Transverse colon (tissue), 4 donors: ENCODE data around the gene ZNF333. TPM values are rescaled to one million over a fixed set of nuclear protein-coding genes. Genes with fewer than 3 reads are reported as not detected.

Experiments used
- DNase-seq: peaks from one replicate; pipeline ENCODE4 v3.0.0-alpha.2; 2019
- H3K27ac ChIP-seq, 4 donors: fragments of 200-600 bp; sonication (generic); 2 replicates each; pipeline ENCODE4 v1.5.1; 2016 to 2018; ENCODE audit warnings: inconsistent platforms in 4 of 4
- H3K27me3 ChIP-seq: fragments of 200-600 bp; sonication (generic); 2 replicates; pipeline ENCODE4 v1.5.1; 2017; ENCODE audit warnings: inconsistent platforms
- H3K36me3 ChIP-seq, 4 donors: fragments of 200-600 bp; sonication (generic); 2 replicates each; pipeline ENCODE4 v1.5.1; 2017 to 2019; ENCODE audit warnings: inconsistent platforms in 4 of 4
- H3K4me1 ChIP-seq, 4 donors: fragments of 200-600 bp; sonication (generic); 2 replicates each; pipeline ENCODE4 v1.5.1; 2017 to 2020; ENCODE audit warnings: inconsistent platforms in 4 of 4
- H3K4me3 ChIP-seq, 4 donors: fragments of 200-600 bp; sonication (generic); 1 replicate in 1 of 4; 2 replicates in 3 of 4; pipeline versions ENCODE4 v1.5.1 to v1.6.1; 2017 to 2019; ENCODE audit warnings: inconsistent platforms in 4 of 4
- H3K9me3 ChIP-seq, 2 donors: fragments of 200-600 bp; sonication (generic); 2 replicates each; pipeline ENCODE4 v1.5.1; 2017 to 2019; ENCODE audit warnings: inconsistent platforms in 2 of 2
- EP300 ChIP-seq: sonication (generic); formaldehyde crosslinking; IDR thresholded peaks from one replicate; pipeline ENCODE4 v1.6.1; 2017; ENCODE audit warnings: antibody characterized with exemption, low read depth
- POLR2A ChIP-seq: fragments of 450-650 bp; IDR thresholded peaks from one replicate; pipeline ENCODE4 v1.6.1; 2016; ENCODE audit warnings: antibody characterized with exemption, mild to moderate bottlenecking, moderate library complexity
- POLR2AphosphoS5 ChIP-seq, 3 donors: sonication (generic); formaldehyde crosslinking; IDR thresholded peaks; one replicate each; pipeline ENCODE4 v1.6.1; 2016; ENCODE audit warnings: antibody characterized with exemption in 3 of 3
- WGBS, 2 donors: methylation state at CpG; one replicate each; pipeline ENCODE4 v1.1.5; 2018; ENCODE audit warnings: low coverage in 1 of 2; 5-methylcytosine and 5-hydroxymethylcytosine counted together
- in situ Hi-C, 4 donors: fragments of 200-750 bp; cut with MboI; loops; one replicate each; pipeline versions ENCODE4 v1.15.0 to v1.15.1; 2017; ENCODE audit warnings: low sequenced_read_pairs in 3 of 4, low pct_ligation_motif_present in 1 of 4, low pct_unique_long_range_greater_than_20kb in 1 of 4
- intact Hi-C: fragments of 100-400 bp; cut with DNase I; formaldehyde crosslinking; loops from one replicate; pipeline ENCODE4 v1.15.1; 2023; ENCODE audit warnings: low total_unique reads
- total RNA-seq, 4 donors: library from RNA; depleted of rRNA; stranded (reverse); fragments of >200 nt; gene quantifications; one replicate each; pipeline ENCODE4 v1.1.0, GENCODE V29; 2016
- TF ChIP-seq, protein P1 (sequence below), 5 experiments: fragments of 200-600 bp in 3 of 5; fragments of 450-650 bp in 2 of 5; sonication (generic) in 3 of 5; IDR thresholded peaks; 1 replicate in 2 of 5; 2 replicates in 3 of 5; pipeline ENCODE4 v1.5.1; 2016 to 2017; ENCODE audit warnings: antibody characterized with exemption in 5 of 5, inconsistent platforms in 3 of 5, mild to moderate bottlenecking in 2 of 5, moderate library complexity in 1 of 5

Gene ZNF333
- total RNA-seq, 4 donors from 2014 or later, result 10.1 to 31.4 (median 16.1) TPM

DNA sequence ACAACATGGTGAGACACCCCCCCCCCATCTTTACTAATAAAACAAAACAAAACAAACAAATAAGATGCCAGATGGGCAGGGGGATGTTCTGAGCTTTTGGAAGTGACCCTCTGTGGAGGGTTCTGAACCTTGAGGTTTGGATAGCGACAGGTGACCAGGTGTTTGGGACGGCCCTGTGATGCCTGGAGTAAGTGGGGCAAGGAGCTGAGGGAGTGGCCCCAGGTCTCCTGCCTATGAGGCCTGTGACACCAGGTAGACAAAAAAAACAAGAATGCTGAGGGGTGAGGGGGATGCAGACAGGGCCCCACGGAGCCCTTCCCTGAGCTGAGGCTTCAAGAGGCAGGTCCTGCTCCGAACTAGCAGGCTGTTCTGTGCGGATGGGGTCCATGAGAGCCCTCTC, 79.4 kb downstream of the ZNF333 start:
- intact Hi-C loops, result no loop called here
- 77 to 80% methylated on average over 3 to 5 of the region's 5 CpGs for WGBS, 2 donors

DNA sequence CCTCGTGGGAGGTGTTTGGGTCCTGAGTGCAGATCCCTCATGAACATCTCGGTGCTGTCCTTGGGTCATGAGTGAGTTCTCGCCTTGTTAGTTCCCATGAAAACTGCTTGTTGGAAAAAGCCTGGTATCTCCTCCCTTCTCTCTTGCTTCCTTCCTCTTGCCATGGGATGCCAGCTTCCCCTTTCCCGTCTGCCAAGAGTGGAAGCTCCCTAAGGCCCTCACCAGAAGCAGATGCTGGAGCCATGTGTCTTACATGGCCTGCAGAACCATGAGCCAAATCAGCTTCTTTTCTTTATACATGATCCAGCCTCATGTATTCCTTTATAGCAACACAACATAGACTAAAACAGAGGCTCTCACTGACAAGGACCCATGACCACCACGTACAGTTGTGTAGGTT, 80.3 kb downstream of the ZNF333 start:
- intact Hi-C loops (no loop called here), in situ Hi-C loops (no loop called here)
- Histone ChIP-seq H3K27me3 (peaks cover 7% of the 10 kb centered on the region), H3K27ac (no peak overlapping the region), H3K4me3 (no peak overlapping the region), H3K36me3 (no peaks in the 10 kb centered on the region), H3K9me3 (no peaks in the 10 kb centered on the region), H3K4me1 (no peaks in the 10 kb centered on the region)
- TF ChIP-seq POLR2A (no peak), POLR2AphosphoS5 (IDR thresholded peaks at IDR 0.05) (no peak), EP300 (no peak)
- TF ChIP-seq, protein P1, sequence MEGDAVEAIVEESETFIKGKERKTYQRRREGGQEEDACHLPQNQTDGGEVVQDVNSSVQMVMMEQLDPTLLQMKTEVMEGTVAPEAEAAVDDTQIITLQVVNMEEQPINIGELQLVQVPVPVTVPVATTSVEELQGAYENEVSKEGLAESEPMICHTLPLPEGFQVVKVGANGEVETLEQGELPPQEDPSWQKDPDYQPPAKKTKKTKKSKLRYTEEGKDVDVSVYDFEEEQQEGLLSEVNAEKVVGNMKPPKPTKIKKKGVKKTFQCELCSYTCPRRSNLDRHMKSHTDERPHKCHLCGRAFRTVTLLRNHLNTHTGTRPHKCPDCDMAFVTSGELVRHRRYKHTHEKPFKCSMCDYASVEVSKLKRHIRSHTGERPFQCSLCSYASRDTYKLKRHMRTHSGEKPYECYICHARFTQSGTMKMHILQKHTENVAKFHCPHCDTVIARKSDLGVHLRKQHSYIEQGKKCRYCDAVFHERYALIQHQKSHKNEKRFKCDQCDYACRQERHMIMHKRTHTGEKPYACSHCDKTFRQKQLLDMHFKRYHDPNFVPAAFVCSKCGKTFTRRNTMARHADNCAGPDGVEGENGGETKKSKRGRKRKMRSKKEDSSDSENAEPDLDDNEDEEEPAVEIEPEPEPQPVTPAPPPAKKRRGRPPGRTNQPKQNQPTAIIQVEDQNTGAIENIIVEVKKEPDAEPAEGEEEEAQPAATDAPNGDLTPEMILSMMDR (IDR thresholded peaks at IDR 0.05), result no peak
- 53 to 87% methylated on average over 2 to 5 of the region's 5 CpGs for WGBS, 2 donors
- DNase-seq, result no peak

More for the DNA sequence above, 79.4 kb downstream of the ZNF333 start:
- TF ChIP-seq EP300, result no peak
- TF ChIP-seq POLR2A, result no peak
- no peak for TF ChIP-seq POLR2AphosphoS5 (IDR thresholded peaks at IDR 0.05)
- TF ChIP-seq, protein P1 (IDR thresholded peaks at IDR 0.05), result no peak
- Histone ChIP-seq H3K27me3 (no peaks in the 10 kb centered on the region), H3K36me3 (no peaks in the 10 kb centered on the region), H3K27ac (no peak overlapping the region), H3K4me1 (no peaks in the 10 kb centered on the region), H3K4me3 (no peak overlapping the region), H3K9me3 (no peaks in the 10 kb centered on the region)
- DNase-seq, result no peak
- in situ Hi-C loops, result loop anchor here in 2 of 4 donors (5.0 to 10.0 kb wide), 2 partner anchors 372 to 374 kb away; no protein-coding TSS in a partner anchor

DNA sequence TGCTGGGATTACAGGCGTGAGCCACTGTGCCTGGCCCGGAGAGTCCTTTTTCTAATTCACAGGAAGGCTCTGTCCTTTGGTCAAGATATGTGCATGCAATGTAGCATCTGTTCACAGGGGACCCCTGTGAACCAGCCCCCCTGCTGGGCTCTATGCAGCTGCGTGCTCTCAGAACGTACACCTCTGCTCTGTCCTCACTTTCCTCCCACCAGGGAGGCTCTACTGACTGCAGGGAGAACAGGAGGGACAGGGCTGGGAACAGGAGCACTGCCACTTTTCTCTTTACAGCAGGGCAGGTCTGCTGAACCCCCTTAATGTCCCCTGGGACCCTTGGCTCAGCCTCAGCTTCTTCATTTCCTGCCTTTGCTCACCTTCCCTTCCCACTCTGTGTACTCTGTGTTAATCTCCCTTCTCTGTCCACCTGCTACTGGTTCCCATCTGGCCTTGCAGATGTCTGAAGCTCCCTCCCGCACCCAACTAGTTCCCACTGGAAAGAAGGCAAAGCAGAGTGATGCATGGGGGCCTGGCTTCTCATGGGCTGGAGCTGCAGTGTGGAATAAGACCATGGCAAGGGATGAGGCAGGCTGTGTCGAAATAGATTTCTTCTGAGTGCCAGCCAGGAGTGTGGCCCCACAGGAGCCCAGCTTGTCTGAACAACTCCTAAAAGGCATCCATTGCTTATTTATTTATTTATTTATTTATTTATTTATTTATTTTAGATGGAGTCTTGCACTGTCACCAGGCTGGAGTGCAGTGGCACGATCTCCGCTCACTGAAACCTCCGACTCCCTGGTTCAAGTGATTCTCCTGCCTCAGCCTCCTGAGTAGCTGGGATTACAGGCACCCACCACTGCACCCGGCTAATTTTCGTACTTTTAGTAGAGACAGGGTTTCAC, 81.3 kb downstream of the ZNF333 start:
- Histone ChIP-seq H3K4me3 (no peak overlapping the region), H3K36me3 (no peaks in the 10 kb centered on the region), H3K27me3 (peaks cover 18% of the 10 kb centered on the region), H3K4me1 (peaks cover 0 to 2% (median 0%) of the 10 kb centered on the region in 4 donors), H3K9me3 (no peaks in the 10 kb centered on the region), H3K27ac (no peak overlapping the region)
- no peak for DNase-seq
- TF ChIP-seq EP300 (no peak), POLR2A (no peak), POLR2AphosphoS5 (IDR thresholded peaks at IDR 0.05) (no peak)
- TF ChIP-seq, protein P1 (IDR thresholded peaks at IDR 0.05), result no peak
- in situ Hi-C loops (no loop called here), intact Hi-C loops (no loop called here)
- WGBS, 2 donors, result 79 to 81% methylated on average over 6 to 11 of the region's 11 CpGs

DNA sequence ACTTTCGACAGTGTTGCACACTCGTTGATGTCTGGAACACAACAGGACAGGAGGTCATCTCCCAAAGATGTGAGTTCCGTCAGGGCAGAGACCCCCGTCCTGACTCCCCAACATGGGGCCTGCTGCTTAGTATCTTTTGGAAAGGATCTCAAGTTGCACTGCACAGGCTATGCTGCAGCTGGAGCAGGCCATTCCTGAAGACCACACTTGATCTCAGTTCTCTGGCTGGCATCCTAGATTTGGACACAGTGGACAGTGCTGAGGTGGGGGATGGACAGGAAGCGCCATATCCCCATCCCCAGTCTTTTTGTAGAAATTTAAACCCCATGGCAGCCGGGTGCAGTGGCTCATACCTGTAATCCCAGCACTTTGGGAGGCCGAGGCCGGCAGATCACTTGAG, 82.6 kb downstream of the ZNF333 start:
- 83 to 85% methylated on average over 4 to 8 of the region's 8 CpGs for WGBS, 2 donors
- no peak overlapping the region for H3K4me3 ChIP-seq
- H3K4me1 ChIP-seq, result peaks cover 0 to 10% (median 5%) of the 10 kb centered on the region in 4 donors
- TF ChIP-seq, protein P1 (IDR thresholded peaks at IDR 0.05), result no peak
- no peak for TF ChIP-seq POLR2A
- no peak for TF ChIP-seq EP300
- no peak for TF ChIP-seq POLR2AphosphoS5 (IDR thresholded peaks at IDR 0.05)
- no peaks in the 10 kb centered on the region for H3K36me3 ChIP-seq
- intact Hi-C loops (no loop called here), in situ Hi-C loops (no loop called here)
- no peak for DNase-seq
- no peak overlapping the region for H3K27ac ChIP-seq
- peaks cover 30% of the 10 kb centered on the region for H3K27me3 ChIP-seq
- H3K9me3 ChIP-seq, result no peaks in the 10 kb centered on the region
